Amygdala (tissue), 56 donors: ENCODE measurements around the gene SIDT2.
"Not testable (repeated sequence)": the region's sequence is repeated elsewhere in the genome, so short reads cannot be mapped to it uniquely, and the experiment has no call there.

Experiments
- DNase-seq, 56 donors: peaks; one replicate each; lab custom pipeline; 2025; lab: John Stamatoyannopoulos, UW

The SIDT2 gene

DNA sequence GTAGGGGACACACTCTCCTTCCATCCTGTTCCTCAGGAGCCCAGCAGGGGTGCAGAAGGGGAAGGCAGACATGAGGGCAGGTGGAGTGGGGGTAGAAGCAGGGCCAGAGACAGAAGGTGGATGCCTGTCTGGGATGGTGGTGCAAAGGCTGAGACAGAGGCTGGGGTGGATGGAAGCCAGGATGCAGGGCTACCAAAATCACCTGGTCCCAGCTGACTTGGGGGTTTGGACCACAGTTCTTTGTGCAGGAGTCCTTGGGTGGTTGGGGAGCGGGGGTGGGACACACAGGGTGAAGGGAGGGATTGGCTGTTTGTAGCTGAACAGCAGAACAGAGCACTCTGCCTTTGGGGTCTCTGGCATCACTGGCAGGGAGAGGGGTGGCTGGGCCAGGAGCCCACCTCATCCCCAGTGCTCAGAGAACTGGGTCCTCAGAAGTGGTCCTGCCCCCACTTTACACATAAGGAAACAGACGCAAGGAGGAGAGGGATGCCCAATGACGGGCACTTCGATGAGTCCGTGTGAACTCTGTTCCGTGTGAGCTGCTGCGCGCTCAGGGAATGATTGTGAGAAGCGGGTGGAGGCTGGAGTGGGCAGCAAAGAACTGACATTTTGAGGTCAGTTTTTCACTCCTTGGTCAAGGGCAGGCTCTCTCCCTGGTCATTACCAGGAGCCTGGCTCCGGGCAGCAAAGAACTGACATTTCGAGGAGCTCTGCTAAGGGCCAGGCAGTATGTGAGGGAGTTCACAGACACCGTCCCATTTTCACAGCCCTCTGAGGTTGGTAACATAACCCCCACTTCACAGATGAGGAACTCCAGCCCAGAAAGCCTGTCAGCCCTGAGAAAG is 22.5 kb downstream of the SIDT2 start:
- DNase-seq = no peak

DNA sequence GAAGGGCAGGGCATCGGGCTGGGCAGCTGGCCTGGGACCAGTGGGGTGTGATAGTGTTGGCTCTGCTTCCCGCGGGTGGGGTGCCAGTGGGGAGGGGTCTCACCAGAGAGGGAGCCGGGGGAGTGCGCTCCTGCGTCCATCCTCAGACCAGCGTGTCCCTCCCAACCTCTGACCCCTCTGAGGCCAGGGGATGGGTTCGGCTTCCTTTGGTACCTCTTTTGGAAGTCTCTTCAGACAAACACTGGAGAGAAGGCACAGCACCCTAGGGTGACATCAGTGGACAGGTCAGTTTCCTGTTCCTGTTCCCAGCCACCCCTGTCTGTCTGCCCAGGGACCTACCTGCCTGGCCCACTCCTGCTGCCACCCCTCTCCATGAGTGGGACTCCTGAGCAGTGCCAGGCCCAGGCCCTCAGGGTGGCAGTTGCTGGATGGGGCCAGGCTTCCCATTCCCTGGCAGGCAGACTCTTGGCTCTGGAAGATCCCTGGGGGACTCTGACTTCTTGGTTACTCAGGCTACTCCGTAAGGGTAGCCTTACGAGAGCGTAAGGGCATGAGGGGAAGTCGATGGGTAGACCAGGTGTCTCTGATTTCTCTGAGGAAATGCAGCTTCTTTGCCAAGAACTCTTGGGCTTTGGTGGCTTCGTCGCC is 23.2 kb downstream of the SIDT2 start:
- DNase-seq = no peak

DNA sequence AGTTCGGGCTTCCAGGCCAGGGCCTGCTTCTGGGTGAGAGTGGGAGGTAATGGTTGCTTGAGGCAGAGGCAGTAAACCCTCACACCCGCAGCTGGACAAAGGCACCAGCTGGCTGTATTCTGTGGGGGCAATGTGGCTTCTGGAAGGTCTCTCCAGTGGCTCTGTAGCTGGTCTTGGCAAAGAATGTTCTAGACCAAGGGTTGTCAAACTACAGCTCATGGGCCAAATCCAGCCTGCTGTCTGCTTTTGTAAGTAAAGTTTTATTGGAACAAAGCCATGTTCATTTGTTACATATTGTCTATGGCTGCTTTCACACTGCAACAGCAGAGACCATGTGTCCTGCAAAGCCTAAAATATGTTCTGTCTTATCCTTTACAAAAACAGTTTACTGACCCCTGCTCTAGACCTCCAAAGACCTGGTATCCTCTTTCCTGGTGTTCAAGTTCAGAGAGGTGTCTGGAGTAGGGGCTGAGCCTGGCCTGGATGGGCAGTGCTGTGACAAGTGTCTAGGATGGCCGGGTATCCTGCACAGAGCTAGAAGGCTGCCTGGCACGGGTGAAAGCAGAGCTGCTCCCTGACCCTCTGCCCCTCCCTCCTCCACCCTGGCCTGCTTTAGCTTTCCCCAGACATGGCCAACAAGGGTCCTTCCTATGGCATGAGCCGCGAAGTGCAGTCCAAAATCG is 24.0 kb downstream of the SIDT2 start:
- DNase-seq = no peak

GRCh38 chr11:117203069-117203407 is 24.5 kb downstream of the SIDT2 start:
- DNase-seq = no peak

DNA sequence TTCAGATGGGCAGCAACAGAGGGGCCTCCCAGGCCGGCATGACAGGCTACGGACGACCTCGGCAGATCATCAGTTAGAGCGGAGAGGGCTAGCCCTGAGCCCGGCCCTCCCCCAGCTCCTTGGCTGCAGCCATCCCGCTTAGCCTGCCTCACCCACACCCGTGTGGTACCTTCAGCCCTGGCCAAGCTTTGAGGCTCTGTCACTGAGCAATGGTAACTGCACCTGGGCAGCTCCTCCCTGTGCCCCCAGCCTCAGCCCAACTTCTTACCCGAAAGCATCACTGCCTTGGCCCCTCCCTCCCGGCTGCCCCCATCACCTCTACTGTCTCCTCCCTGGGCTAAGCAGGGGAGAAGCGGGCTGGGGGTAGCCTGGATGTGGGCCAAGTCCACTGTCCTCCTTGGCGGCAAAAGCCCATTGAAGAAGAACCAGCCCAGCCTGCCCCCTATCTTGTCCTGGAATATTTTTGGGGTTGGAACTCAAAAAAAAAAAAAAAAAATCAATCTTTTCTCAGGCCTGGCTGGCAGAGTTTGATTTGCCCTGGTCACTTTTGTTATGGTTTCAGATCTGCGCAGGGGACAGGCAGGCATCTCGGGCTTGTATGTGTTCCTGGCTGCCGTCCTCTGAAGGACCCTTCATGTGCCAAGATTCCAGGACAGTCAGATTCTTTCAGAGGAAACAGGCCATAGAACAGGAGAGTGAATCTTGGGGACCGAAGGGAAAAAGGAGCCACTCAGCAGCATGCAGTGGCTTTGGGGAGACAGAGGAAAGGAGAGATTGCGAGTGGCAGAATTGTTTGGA is 25.9 kb downstream of the SIDT2 start:
- DNase-seq = no peak

DNA sequence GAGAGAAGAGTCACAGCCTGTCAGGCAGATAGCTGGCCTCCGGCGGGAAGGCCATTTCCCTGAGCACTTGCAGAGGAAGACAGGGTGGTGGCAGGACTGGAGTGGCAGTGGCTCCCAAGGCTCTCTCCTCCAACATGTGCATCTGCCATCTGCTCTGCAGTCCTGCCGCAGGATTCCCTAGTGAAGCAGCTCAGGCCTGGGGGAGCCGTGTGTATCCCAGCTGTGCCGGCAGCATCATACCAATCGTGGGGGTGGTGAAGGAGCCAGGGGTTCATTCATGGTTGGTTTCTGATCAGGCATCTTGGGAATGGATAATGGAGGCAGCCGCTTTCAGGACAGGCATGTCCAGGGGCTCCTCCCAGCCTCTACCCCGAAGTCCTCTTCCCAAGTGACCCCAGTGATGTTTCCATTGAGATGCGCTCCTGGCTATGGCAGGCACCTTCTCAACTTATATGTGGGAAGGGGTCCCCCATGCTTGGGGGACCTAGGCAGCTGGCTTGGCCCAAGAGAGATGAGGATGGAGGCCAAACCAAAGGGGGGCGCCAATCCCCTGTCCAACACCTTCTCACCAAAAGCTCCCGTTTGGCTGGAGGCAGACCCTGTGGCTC is 26.8 kb downstream of the SIDT2 start:
- peak in 2 of 56 donors; percentile 10 to 17 for DNase-seq

DNA sequence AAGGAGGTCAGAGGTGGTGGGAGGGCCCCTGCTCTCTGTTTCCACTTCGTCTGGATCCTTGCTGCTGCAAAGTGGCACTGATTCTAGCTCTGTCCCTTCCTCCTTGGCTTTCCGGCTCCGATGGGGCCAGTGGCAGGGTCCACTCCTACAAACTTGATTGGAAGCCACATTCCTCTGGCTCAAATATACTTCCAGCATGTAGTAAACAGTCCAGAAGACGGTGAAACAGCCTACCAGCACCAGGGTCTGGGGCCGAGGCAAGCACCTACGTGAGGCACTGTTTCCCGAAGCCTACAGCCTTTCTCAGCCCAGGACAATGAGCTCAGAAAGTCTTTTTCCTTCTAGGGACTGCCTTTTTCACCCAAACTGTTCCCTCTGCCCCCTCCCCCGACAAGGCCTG is 27.6 kb downstream of the SIDT2 start:
- not testable (repeated sequence) for DNase-seq

- DNase-seq = not testable (repeated sequence)
Measured at GRCh38 chr11:117206859-117207258, 28.3 kb downstream of the SIDT2 start.

DNA sequence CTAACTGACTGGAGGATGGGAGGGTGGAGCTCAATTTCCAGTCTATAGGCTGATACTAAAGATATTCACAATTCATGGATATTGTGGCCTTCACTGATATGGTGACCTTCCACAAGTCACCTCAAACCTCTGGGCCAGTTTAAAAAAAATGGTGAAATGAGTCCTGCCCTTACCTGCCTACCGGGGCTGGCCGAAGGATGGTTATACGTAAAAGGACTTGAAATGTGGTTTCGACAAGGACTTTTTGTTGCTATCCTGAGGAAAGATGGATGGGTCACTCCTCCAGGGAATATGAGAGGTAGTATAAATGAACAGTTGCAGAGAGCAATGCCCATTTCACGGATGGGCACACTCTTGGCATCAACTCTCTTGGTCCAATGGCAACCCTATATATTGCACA is 28.9 kb downstream of the SIDT2 start:
- DNase-seq = not testable (repeated sequence)

DNA sequence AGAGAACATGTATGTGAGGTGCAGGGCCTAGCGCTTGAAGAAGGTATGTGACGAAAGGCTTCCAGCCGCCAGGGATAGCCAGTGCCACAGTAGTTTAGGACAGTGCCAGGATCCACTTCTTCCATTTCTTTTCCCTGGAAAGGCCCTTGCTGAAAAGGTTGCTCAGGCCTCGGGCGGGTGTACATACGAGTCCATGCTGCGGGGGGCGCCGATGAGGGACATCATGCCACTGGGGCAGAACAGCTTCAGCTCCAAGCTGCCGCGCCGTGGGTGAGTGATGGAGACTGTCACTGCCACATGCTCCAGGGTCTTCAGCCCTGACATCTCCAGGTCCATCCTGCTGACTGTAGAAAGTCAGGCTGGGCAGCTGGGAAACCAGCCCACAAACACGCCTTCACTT is 30.2 kb downstream of the SIDT2 start:
- not testable (repeated sequence) for DNase-seq

- not testable (repeated sequence) for DNase-seq
Measured at GRCh38 chr11:117209351-117210125, 31.0 kb downstream of the SIDT2 start.

- DNase-seq = no peak
Measured at GRCh38 chr11:117210620-117211019, 32.1 kb downstream of the SIDT2 start.

DNA sequence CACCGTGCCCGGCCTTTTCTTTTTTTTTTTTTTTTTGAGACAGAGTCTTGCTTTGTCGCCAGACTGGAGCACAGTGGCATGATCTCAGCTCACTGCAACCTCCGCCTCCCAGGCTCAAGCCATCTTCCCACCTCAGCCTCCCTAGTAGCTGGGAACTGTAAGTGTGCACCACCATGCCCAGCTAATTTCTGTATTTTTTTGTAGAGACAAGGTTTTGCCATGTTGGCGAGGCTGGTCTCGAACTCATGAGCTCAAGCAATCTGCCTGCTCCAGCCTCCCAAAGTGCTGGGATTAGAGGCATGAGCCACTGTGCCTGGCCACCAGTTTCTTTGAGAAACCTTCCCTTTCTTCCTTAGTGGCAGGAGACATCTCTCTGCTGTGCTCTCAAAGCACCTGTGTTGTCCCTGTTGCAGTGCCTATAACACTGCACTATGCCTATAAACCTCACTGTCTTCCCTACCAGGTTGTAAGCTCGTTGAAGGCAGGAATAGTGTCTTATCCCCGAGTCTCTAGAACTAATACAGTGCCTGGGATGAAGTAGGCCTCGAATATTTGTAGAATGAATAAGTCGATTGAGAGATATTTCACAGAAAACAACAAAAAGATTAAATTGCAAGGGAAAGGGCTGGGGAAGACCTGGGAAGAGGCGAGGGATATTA is 34.3 kb downstream of the SIDT2 start:
- DNase-seq = no peak

DNA sequence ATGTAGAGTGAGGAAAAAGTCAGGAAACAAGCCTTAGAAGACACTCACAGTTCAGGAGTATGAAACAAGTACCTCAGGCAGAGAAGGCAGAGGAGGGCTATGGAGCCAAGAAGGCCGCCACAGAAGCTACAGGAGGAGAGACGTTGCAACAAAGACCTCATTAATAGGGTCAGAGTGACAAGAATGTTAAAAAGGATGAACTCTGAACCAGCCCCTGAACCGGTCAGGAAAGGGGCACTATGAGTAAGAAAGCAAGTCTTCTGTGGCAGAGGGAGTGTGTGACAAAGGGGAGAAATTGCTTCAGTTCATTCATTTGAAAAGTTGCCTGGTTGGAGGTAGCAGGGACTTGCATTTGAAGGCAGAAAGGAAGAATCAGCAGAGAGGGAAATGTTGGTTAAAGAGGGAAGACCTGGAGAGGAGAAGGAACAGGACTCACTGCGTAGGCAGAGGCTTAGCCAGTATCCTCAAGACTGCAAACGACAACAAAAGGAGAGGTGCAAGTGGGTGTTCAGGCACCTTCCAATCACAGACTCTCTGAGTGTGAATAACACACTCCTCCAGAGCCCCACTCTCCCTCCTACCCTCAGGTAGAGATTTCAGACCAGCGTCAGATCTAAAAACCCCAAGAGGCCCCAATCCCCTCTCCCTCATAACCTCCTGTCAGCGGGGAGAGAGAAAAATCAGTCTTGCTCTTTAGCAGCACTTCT is 36.0 kb downstream of the SIDT2 start:
- no peak for DNase-seq

- DNase-seq = no peak
Measured at GRCh38 chr11:117217141-117218084, 38.9 kb downstream of the SIDT2 start.

- DNase-seq = peak in 1 of 56 donors; percentile 8
Measured at GRCh38 chr11:117218133-117218915, 39.8 kb downstream of the SIDT2 start.
